Activated CD4-positive, alpha-beta T cell treated with anti-CD3 and anti-CD28 coated beads for 48 hours (primary cell): ENCODE data around the gene ZNF264.

ENCODE experiments used
- DNase-seq: peaks from one replicate; pipeline ENCODE4 v3.0.0-alpha.2; 2020

ZNF264 gene

GRCh38 chr19:57248646-57249045, 57.3 kb downstream of the ZNF264 start:
- no peak for DNase-seq

GRCh38 chr19:57249329-57249728, 58.0 kb downstream of the ZNF264 start:
- no peak for DNase-seq

GRCh38 chr19:57253767-57254166, 62.5 kb downstream of the ZNF264 start:
- DNase-seq = peak; percentile 21

- no peak for DNase-seq
Measured at GRCh38 chr19:57262044-57262443, 70.7 kb downstream of the ZNF264 start.

GRCh38 chr19:57263244-57263741, 72.0 kb downstream of the ZNF264 start:
- DNase-seq = no peak

GRCh38 chr19:57267291-57267690, 76.0 kb downstream of the ZNF264 start:
- no peak for DNase-seq

GRCh38 chr19:57269515-57270250, 78.4 kb downstream of the ZNF264 start:
- DNase-seq = no peak

- no peak for DNase-seq
Measured at GRCh38 chr19:57271280-57271679, 80.0 kb downstream of the ZNF264 start.
